ENCODE results near the gene PRPF6. TPM values are rescaled to one million over a fixed set of nuclear protein-coding genes. Genes with fewer than 3 reads are reported as not detected.

PRPF6 gene
- total and polyA plus RNA-seq, 9 donors: 46.5 to 84.9 (median 69.7) TPM

- H3K36me3 ChIP-seq: no peaks in the 10 kb centered on the region
- no peaks in the 10 kb centered on the region for H3K27me3 ChIP-seq
- 80 to 84% (median 80%) methylated on average over 16 to 17 of the region's 17 CpGs for WGBS, 3 donors
- peaks cover 6% of the 10 kb centered on the region for H3K4me1 ChIP-seq (ENCODE audit: insufficient read depth)
- H3K4me3 ChIP-seq: no peak overlapping the region
- intact Hi-C loops (cut with DNase I): no loop called here
- peak in 1 of 5 donors; percentile 28 for DNase-seq
- H3K27ac ChIP-seq: no peak overlapping the region
- no peaks in the 10 kb centered on the region for H3K9me3 ChIP-seq
- TF ChIP-seq POLR2A (IDR thresholded peaks at IDR 0.05) (no peak), EP300 (IDR thresholded peaks at IDR 0.05) (no peak), CTCF (IDR thresholded peaks at IDR 0.05) (no peak)
Observed at GRCh38 chr20:63945031-63945658, 35.8 kb upstream of the PRPF6 start.

DNA sequence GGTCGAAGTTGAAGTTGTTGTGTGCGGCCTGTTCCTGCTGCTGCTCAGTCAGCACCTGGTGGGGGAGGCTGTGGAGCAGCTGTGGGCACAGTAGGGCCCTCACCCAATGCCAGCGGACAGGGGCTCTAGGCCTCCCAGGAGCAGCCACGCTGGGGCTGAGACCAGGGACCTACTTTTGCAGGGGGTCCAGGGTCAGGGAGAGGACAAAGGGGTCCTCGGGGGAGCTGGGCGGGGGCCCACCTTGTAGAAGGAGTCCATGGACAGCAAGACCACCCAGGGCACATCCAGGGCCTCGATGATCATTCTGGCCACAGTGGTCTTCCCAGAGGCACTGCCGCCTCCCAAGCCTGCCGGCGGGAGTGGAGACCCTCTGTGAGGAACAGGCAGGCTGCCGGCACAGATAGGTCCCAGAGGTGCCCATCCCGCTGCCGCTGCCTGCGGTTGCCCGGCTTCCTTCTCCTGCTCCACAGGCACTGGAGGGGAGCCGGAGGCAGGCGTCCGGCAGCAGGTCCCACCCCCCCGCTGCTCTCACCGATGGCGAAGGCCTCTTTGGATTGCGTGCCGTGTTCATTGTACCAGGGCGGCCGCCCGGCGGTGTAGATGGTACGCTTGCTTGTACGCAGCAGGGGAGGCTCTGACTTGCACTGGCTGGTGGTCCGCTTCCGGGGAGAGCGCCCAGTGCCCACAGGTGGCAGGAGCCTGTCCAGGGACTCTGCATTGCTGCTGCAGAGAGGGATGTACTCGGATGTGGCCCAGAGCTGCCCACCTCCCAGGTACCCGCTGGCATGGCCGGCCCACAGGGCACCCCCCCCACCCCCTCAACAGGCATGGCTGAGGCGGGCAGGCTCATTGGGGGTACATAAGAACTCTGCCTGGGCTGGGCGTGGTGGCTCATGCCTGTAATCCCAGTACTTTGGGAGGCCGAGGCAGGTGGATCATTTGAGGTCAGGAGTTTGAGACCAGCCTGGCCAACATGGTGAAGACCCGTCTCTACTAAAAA, 34.7 kb upstream of the PRPF6 start:
- TF ChIP-seq EP300 (IDR thresholded peaks at IDR 0.05): no peak
- TF ChIP-seq POLR2A (IDR thresholded peaks at IDR 0.05): no peak
- no peak for TF ChIP-seq CTCF (IDR thresholded peaks at IDR 0.05)
- intact Hi-C loops (cut with DNase I): no loop called here
- no peaks in the 10 kb centered on the region for H3K9me3 ChIP-seq
- WGBS, 3 donors: 88 to 92% (median 88%) methylated on average over 37 to 39 of the region's 39 CpGs
- H3K4me3 ChIP-seq: no peak overlapping the region
- peaks cover 14% of the 10 kb centered on the region for H3K4me1 ChIP-seq (ENCODE audit: insufficient read depth)
- H3K36me3 ChIP-seq: no peaks in the 10 kb centered on the region
- peak in 3 of 5 donors; percentile 13 to 40 (median 36) for DNase-seq
- no peak overlapping the region for H3K27ac ChIP-seq
- H3K27me3 ChIP-seq: no peaks in the 10 kb centered on the region

GRCh38 chr20:63946986-63947637, 33.8 kb upstream of the PRPF6 start:
- H3K36me3 ChIP-seq: no peaks in the 10 kb centered on the region
- no peaks in the 10 kb centered on the region for H3K9me3 ChIP-seq
- no peaks in the 10 kb centered on the region for H3K27me3 ChIP-seq
- no peak for TF ChIP-seq POLR2A (IDR thresholded peaks at IDR 0.05)
- 83 to 85% (median 85%) methylated on average over 15 of the region's 15 CpGs for WGBS, 3 donors
- DNase-seq: peak in 3 of 5 donors; percentile 16 to 45 (median 33)
- no peak overlapping the region for H3K27ac ChIP-seq
- peaks cover 19% of the 10 kb centered on the region for H3K4me1 ChIP-seq (ENCODE audit: insufficient read depth)
- H3K4me3 ChIP-seq: no peak overlapping the region
- intact Hi-C loops (cut with DNase I): no loop called here

GRCh38 chr20:63947638-63948456, 33.1 kb upstream of the PRPF6 start:
- TF ChIP-seq EP300 (IDR thresholded peaks at IDR 0.05) (no peak), CTCF (IDR thresholded peaks at IDR 0.05) (no peak), POLR2A (IDR thresholded peaks at IDR 0.05) (no peak)
- intact Hi-C loops (cut with DNase I): no loop called here
- Histone ChIP-seq H3K4me1 (ENCODE audit: insufficient read depth) (peaks cover 25% of the 10 kb centered on the region), H3K9me3 (no peaks in the 10 kb centered on the region), H3K4me3 (no peak overlapping the region), H3K36me3 (no peaks in the 10 kb centered on the region), H3K27ac (peak overlapping the region in 1 of 2 donors; percentile 89), H3K27me3 (no peaks in the 10 kb centered on the region)
- WGBS, 3 donors: 29 to 38% (median 30%) methylated on average over 26 to 27 of the region's 27 CpGs
- peak in 2 of 5 donors; percentile 59 to 65 for DNase-seq
